Ovary (tissue), 3 donors: ENCODE data around the gene SLC43A2.

ENCODE experiments used
- EP300 ChIP-seq: sonication (generic); formaldehyde crosslinking; IDR thresholded peaks from one replicate; pipeline ENCODE4 v1.6.1; 2017; ENCODE audit warnings: antibody characterized with exemption
- POLR2A ChIP-seq: fragments of 450-650 bp; IDR thresholded peaks from one replicate; pipeline ENCODE4 v1.6.1; 2017; ENCODE audit warnings: antibody characterized with exemption, mild to moderate bottlenecking, moderate library complexity
- TF ChIP-seq, protein P1 (sequence below), 3 donors: fragments of 450-650 bp in 2 of 3; fragments of 200-600 bp in 1 of 3; IDR thresholded peaks; one replicate each; pipeline versions ENCODE4 v1.5.1 to v1.8.0; 2016 to 2022; ENCODE audit warnings: antibody characterized with exemption in 3 of 3, mild to moderate bottlenecking in 1 of 3
- donor health status: DM: no; HTN: no; CAD: no.

DNA sequence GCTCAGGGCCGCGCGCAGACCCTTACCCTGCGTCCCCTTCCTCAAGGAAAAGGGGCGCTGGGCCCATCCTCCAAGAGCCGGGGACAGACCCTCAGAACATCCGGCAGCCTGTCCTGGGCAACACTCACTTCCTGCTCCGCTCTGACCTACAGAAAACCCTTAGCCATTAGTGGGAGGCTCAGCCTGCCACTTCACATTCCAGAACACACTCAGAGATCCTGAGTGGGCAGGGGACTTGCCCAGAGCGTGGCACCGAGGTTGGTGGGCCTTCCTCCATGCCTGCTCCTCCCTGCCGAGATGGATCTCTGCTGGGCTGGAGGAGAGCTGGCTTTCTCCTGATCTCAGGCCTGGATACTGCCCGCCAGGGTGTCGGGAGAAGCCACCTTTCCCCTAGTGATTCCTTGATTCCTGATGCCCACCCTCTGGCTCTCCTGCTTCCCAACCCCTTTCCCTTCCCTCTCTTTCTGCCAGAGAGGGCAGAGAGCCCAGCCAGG is 15.4 kb upstream of the SLC43A2 start:
- TF ChIP-seq POLR2A (no peak), EP300 (no peak)
- TF ChIP-seq, protein P1, sequence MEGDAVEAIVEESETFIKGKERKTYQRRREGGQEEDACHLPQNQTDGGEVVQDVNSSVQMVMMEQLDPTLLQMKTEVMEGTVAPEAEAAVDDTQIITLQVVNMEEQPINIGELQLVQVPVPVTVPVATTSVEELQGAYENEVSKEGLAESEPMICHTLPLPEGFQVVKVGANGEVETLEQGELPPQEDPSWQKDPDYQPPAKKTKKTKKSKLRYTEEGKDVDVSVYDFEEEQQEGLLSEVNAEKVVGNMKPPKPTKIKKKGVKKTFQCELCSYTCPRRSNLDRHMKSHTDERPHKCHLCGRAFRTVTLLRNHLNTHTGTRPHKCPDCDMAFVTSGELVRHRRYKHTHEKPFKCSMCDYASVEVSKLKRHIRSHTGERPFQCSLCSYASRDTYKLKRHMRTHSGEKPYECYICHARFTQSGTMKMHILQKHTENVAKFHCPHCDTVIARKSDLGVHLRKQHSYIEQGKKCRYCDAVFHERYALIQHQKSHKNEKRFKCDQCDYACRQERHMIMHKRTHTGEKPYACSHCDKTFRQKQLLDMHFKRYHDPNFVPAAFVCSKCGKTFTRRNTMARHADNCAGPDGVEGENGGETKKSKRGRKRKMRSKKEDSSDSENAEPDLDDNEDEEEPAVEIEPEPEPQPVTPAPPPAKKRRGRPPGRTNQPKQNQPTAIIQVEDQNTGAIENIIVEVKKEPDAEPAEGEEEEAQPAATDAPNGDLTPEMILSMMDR (IDR thresholded peaks at IDR 0.05), result no peak
